GM23248 (cell line): Measurements from ENCODE around the gene WEE1. TPM values are rescaled to one million over a fixed set of nuclear protein-coding genes. Genes with fewer than 3 reads are reported as not detected.
"Not testable (repeated sequence)": the region's sequence is repeated elsewhere in the genome, so short reads cannot be mapped to it uniquely, and the experiment has no call there.

Experiments used
- DNase-seq: peaks from one replicate; pipeline ENCODE4 v3.0.0-alpha.2; 2015
- H2AFZ ChIP-seq: fragments of 200-600 bp; sonication (generic); 2 replicates; pipeline ENCODE4 v1.6.1; 2016; ENCODE audit warnings: antibody characterized with exemption
- H3F3A ChIP-seq: fragments of 200-600 bp; sonication (generic); 2 replicates; pipeline ENCODE4 v1.6.1; 2016; ENCODE audit warnings: mild to moderate bottlenecking, antibody characterized with exemption, mixed run types; ENCODE audit not compliant: insufficient read depth
- H3K27ac ChIP-seq: fragments of 200-600 bp; sonication (generic); 2 replicates; pipeline ENCODE4 v1.5.1; 2016; ENCODE audit warnings: mild to moderate bottlenecking
- H3K27me3 ChIP-seq: fragments of 200-600 bp; sonication (generic); replicated peaks from 2 replicates; pipeline ENCODE4 v1.6.1; 2016; ENCODE audit warnings: mild to moderate bottlenecking; ENCODE audit not compliant: insufficient read depth
- H3K36me3 ChIP-seq: fragments of 200-600 bp; sonication (generic); 2 replicates; pipeline ENCODE4 v1.6.1; 2016; ENCODE audit warnings: low read depth, mild to moderate bottlenecking
- H3K4me1 ChIP-seq: fragments of 200-600 bp; sonication (generic); 2 replicates; pipeline ENCODE4 v1.6.1; 2016; ENCODE audit warnings: mild to moderate bottlenecking; ENCODE audit not compliant: insufficient read depth
- H3K4me2 ChIP-seq: fragments of 200-600 bp; sonication (generic); one replicate; pipeline ENCODE4 v1.6.1; 2016; ENCODE audit warnings: mild to moderate bottlenecking; ENCODE audit not compliant: unreplicated experiment
- H3K4me3 ChIP-seq: fragments of 200-600 bp; sonication (generic); 2 replicates; pipeline ENCODE4 v1.5.1; 2016; ENCODE audit warnings: mild to moderate bottlenecking
- H3K79me2 ChIP-seq: fragments of 200-600 bp; sonication (generic); 2 replicates; pipeline ENCODE4 v1.6.1; 2016; ENCODE audit warnings: mild to moderate bottlenecking; ENCODE audit not compliant: insufficient read depth
- H3K9ac ChIP-seq: fragments of 200-600 bp; sonication (generic); 2 replicates; pipeline ENCODE4 v1.6.1; 2016; ENCODE audit warnings: mild to moderate bottlenecking
- H3K9me2 ChIP-seq: fragments of 200-600 bp; sonication (generic); 2 replicates; pipeline ENCODE4 v1.6.1; 2016; ENCODE audit warnings: mixed run types, mild to moderate bottlenecking, moderate library complexity; ENCODE audit not compliant: insufficient read depth
- H3K9me3 ChIP-seq: fragments of 200-600 bp; sonication (generic); one replicate; pipeline ENCODE4 v1.6.1; 2017; ENCODE audit warnings: low read depth
- H4K20me1 ChIP-seq: fragments of 200-600 bp; sonication (generic); 2 replicates; pipeline ENCODE4 v1.6.0; 2016; ENCODE audit not compliant: insufficient read depth
- EZH2 ChIP-seq: fragments of 200-600 bp; sonication (generic); IDR thresholded peaks from 2 replicates; pipeline ENCODE4 v1.6.1; 2018; ENCODE audit warnings: antibody characterized with exemption, mild to moderate bottlenecking; ENCODE audit not compliant: insufficient read depth, poor library complexity, severe bottlenecking
- EZH2phosphoT487 ChIP-seq: fragments of 200-600 bp; sonication (generic); IDR thresholded peaks from 2 replicates; pipeline ENCODE4 v1.6.1; 2018; ENCODE audit warnings: antibody characterized with exemption, moderate library complexity, mild to moderate bottlenecking, low read depth; ENCODE audit not compliant: insufficient read depth
- WGBS, 2 experiments: methylation state at CpG; one replicate each; pipeline ENCODE4 v1.1.6; 2015 to 2017; ENCODE audit warnings: low lambda C conversion rate in 2 of 2, low coverage in 1 of 2; ENCODE audit errors: missing lambda C conversion rate in 2 of 2; 5-methylcytosine and 5-hydroxymethylcytosine counted together
- in situ Hi-C: fragments of 300-500 bp; cut with MboI; formaldehyde crosslinking; loops from 2 replicates; pipeline ENCODE4 v1.15.0; 2020
- polyA plus RNA-seq: library from polyadenylated mRNA; unstranded; fragments of >200 nt; fragmentation: Nextera tagmentation; extraction: Ambion mirVana; gene quantifications from 2 replicates; pipeline ENCODE4 v1.2.1, GENCODE V29; 2016
- total RNA-seq: library from RNA; depleted of rRNA; stranded (reverse); fragments of >200 nt; shearing (Covaris generic); gene quantifications from 2 replicates; pipeline ENCODE4 v1.2.3, GENCODE V29; 2014

Gene WEE1
- total and polyA plus RNA-seq, 2 experiments from 2014 or later = 13.1 to 35.2 TPM

GRCh38 chr11:9600166-9600565, 26.7 kb downstream of the WEE1 start:
- Histone ChIP-seq H3K4me1 (peaks cover 5% of the 10 kb centered on the region; the same call in 1 of the 2 replicates), H3K9ac (no peak overlapping the region), H3K36me3 (no peaks in the 10 kb centered on the region), H3K9me3 (no peaks in the 10 kb centered on the region), H4K20me1 (no peaks in the 10 kb centered on the region), H3K4me2 (no peak overlapping the region), H2AFZ (no peak overlapping the region), H3K4me3 (no peak overlapping the region), H3K27me3 (no peaks in the 10 kb centered on the region), H3K27ac (no peak overlapping the region), H3K9me2 (no peaks in the 10 kb centered on the region), H3F3A (no peaks in the 10 kb centered on the region), H3K79me2 (no peaks in the 10 kb centered on the region)
- DNase-seq = no peak
- 68 to 77% methylated on average over 2 of the region's 2 CpGs for WGBS, 2 experiments
- no peak for TF ChIP-seq EZH2phosphoT487
- in situ Hi-C loops = no loop called here

GRCh38 chr11:9600644-9601036, 27.2 kb downstream of the WEE1 start:
- H3K4me1 ChIP-seq = 0 out of 2 replicates have a peak, but pooled peaks cover 3% of the 10 kb centered on the region
- H3K9ac ChIP-seq = no peak overlapping the region
- no peaks in the 10 kb centered on the region for H3K79me2 ChIP-seq
- H3K9me3 ChIP-seq = no peaks in the 10 kb centered on the region
- in situ Hi-C loops = no loop called here
- H3K9me2 ChIP-seq = no peaks in the 10 kb centered on the region
- peak; percentile 48 for DNase-seq
- peak overlapping the region; percentile 47; the same call in 1 of the 2 replicates for H2AFZ ChIP-seq
- no peaks in the 10 kb centered on the region for H3F3A ChIP-seq
- no peak overlapping the region for H3K27ac ChIP-seq
- H3K27me3 ChIP-seq = no peaks in the 10 kb centered on the region
- no peak overlapping the region for H3K4me3 ChIP-seq
- no peaks in the 10 kb centered on the region for H3K36me3 ChIP-seq
- WGBS, 2 experiments = 93 to 96% methylated on average over 4 of the region's 4 CpGs
- TF ChIP-seq EZH2 (no peak), EZH2phosphoT487 (no peak)
- H3K4me2 ChIP-seq = no peak overlapping the region
- H4K20me1 ChIP-seq = no peaks in the 10 kb centered on the region

GRCh38 chr11:9601037-9601875, 27.8 kb downstream of the WEE1 start:
- H3K9me3 ChIP-seq = no peaks in the 10 kb centered on the region
- 71 to 73% methylated on average over 5 to 7 of the region's 7 CpGs for WGBS, 2 experiments
- H3K9me2 ChIP-seq = no peaks in the 10 kb centered on the region
- no peaks in the 10 kb centered on the region for H3K27me3 ChIP-seq
- no peak overlapping the region for H3K4me2 ChIP-seq
- H2AFZ ChIP-seq = peak overlapping the region; percentile 47; the same call in 1 of the 2 replicates
- in situ Hi-C loops = no loop called here
- H3K4me1 ChIP-seq = 0 out of 2 replicates have a peak, but pooled peaks cover 3% of the 10 kb centered on the region
- TF ChIP-seq EZH2phosphoT487 = no peak
- no peak for TF ChIP-seq EZH2
- H3K9ac ChIP-seq = no peak overlapping the region
- no peaks in the 10 kb centered on the region for H3K36me3 ChIP-seq
- no peaks in the 10 kb centered on the region for H3K79me2 ChIP-seq
- H4K20me1 ChIP-seq = no peaks in the 10 kb centered on the region
- no peaks in the 10 kb centered on the region for H3F3A ChIP-seq
- no peak overlapping the region for H3K27ac ChIP-seq
- DNase-seq = peak; percentile 51
- no peak overlapping the region for H3K4me3 ChIP-seq

GRCh38 chr11:9601876-9602199, 28.4 kb downstream of the WEE1 start:
- no peak overlapping the region for H2AFZ ChIP-seq
- 0 out of 2 replicates have a peak, but pooled peaks cover 3% of the 10 kb centered on the region for H3K4me1 ChIP-seq
- H3K27me3 ChIP-seq = no peaks in the 10 kb centered on the region
- no peaks in the 10 kb centered on the region for H3K36me3 ChIP-seq
- no peak overlapping the region for H3K9ac ChIP-seq
- no peak overlapping the region for H3K4me2 ChIP-seq
- no peaks in the 10 kb centered on the region for H3K79me2 ChIP-seq
- WGBS, 2 experiments = 82 to 84% methylated on average over 5 of the region's 5 CpGs
- no peak overlapping the region for H3K4me3 ChIP-seq
- H3K27ac ChIP-seq = no peak overlapping the region
- no peaks in the 10 kb centered on the region for H3F3A ChIP-seq
- H3K9me2 ChIP-seq = no peaks in the 10 kb centered on the region
- no peak for TF ChIP-seq EZH2
- no peak for TF ChIP-seq EZH2phosphoT487
- no peaks in the 10 kb centered on the region for H3K9me3 ChIP-seq
- H4K20me1 ChIP-seq = no peaks in the 10 kb centered on the region
- in situ Hi-C loops = no loop called here
- DNase-seq = no peak

- H3K4me2 ChIP-seq, H3F3A ChIP-seq, H3K4me1 ChIP-seq, H4K20me1 ChIP-seq, H3K9me3 ChIP-seq, H2AFZ ChIP-seq, DNase-seq, H3K4me3 ChIP-seq, H3K27me3 ChIP-seq, in situ Hi-C loops, H3K27ac ChIP-seq, H3K79me2 ChIP-seq, H3K36me3 ChIP-seq, H3K9me2 ChIP-seq, H3K9ac ChIP-seq: not testable (repeated sequence)
- 90 to 95% methylated on average over 14 of the region's 14 CpGs for WGBS, 2 experiments
Observed at GRCh38 chr11:9603214-9603613, 29.7 kb downstream of the WEE1 start.
